A549 (cell line): ENCODE data around the gene POLR2E. TPM values are rescaled to one million over a fixed set of nuclear protein-coding genes. Genes with fewer than 3 reads are reported as not detected.
A peak's percentile ranks its signal among the peaks of the same experiment; 100 is the strongest.

ENCODE experiments used
- ATAC-seq, 2 experiments: fragments of 200-7000 bp in 1 of 2; fragments of >200 bp in 1 of 2; cut with Nextera tagmentation in 1 of 2; cut with Tn5 transposase in 1 of 2; 3 replicates each; pipeline versions ENCODE4 v1.8.0 to v1.9.1; 2018 to 2020; ENCODE audit warnings: mild to moderate bottlenecking in 1 of 2, moderate library complexity in 1 of 2
- CTCF ChIA-PET: fragments of 300-600 bp; sonication (Branson Sonifier 250); formaldehyde crosslinking; extraction: SDS; loops from one replicate; lab custom pipeline; 2021; ENCODE audit warnings: antibody characterized with exemption, inconsistent platforms; lab: Yijun Ruan, JAX
- POLR2A ChIA-PET: fragments of 350-600 bp; formaldehyde crosslinking; extraction: SDS; loops from one replicate; lab custom pipeline; 2021; ENCODE audit warnings: antibody characterized with exemption, inconsistent platforms; lab: Yijun Ruan, JAX
- DNase-seq, 2 experiments: peaks; one replicate each; pipeline versions ENCODE4 v3.0.0 to v3.0.0-alpha.2; 2011 to 2016; ENCODE audit warnings: low read depth in 1 of 2, low spot score in 1 of 2
- FAIRE-seq: peaks from 2 replicates; lab custom pipeline; 2011; peaks lifted over from hg19 to GRCh38; lab: Jason Lieb, UNC
- H3K27ac ChIP-seq, 2 experiments: fragments of >200 bp; sonication (Bioruptor Twin); formaldehyde crosslinking; 3 replicates each; pipeline ENCODE4 v1.5.1; 2016 to 2017
- H3K4me1 ChIP-seq: fragments of >200 bp; sonication (Bioruptor Twin); formaldehyde crosslinking; 3 replicates; pipeline ENCODE4 v1.6.1; 2016
- H3K4me2 ChIP-seq: fragments of >200 bp; sonication (Bioruptor Twin); formaldehyde crosslinking; 3 replicates; pipeline ENCODE4 v1.6.1; 2016
- H3K4me3 ChIP-seq: fragments of >200 bp; sonication (Bioruptor Twin); formaldehyde crosslinking; 3 replicates; pipeline ENCODE4 v1.5.1; 2016
- H3K9me3 ChIP-seq: fragments of >200 bp; sonication (Bioruptor Twin); formaldehyde crosslinking; 3 replicates; pipeline ENCODE4 v1.6.1; 2016
- HOXB5 ChIP-seq: fragments of 250-450 bp; sonication (Bioruptor Pico); IDR thresholded peaks from 2 replicates; pipeline ENCODE4 v1.5.0; 2020; ENCODE audit warnings: mild to moderate bottlenecking, moderate library complexity
- KDM5A ChIP-seq: fragments of 200-600 bp; sonication (generic); IDR thresholded peaks from 2 replicates; pipeline ENCODE4 v1.6.1; 2016; ENCODE audit warnings: antibody characterized with exemption, mild to moderate bottlenecking
- NPAS2 ChIP-seq: fragments of 250-450 bp; sonication (Bioruptor Pico); IDR thresholded peaks from 2 replicates; pipeline ENCODE4 v1.8.0; 2022; ENCODE audit warnings: mild to moderate bottlenecking, moderate library complexity, borderline replicate concordance
- POLR2A ChIP-seq: IDR thresholded peaks from 2 replicates; pipeline ENCODE4 v1.6.1; 2012; ENCODE audit warnings: mild to moderate bottlenecking, low read length
- POLR2AphosphoS2 ChIP-seq: conservative IDR thresholded peaks from 2 replicates; pipeline ENCODE4 v1.6.1; 2012; ENCODE audit warnings: low read length, improper control_type of control experiment, inconsistent platforms
- RCOR1 ChIP-seq: fragments of 150-350 bp; IDR thresholded peaks from 2 replicates; pipeline ENCODE4 v1.6.1; 2014; ENCODE audit warnings: antibody characterized with exemption, low read length, low read depth
- RNF2 ChIP-seq: fragments of 200-600 bp; sonication (generic); IDR thresholded peaks from 2 replicates; pipeline ENCODE4 v1.6.1; 2016; ENCODE audit warnings: low read depth, mild to moderate bottlenecking, antibody characterized with exemption, moderate library complexity, borderline replicate concordance
- WGBS: methylation state at CpG from one replicate; pipeline ENCODE4 v1.1.6; 2017; ENCODE audit errors: missing lambda C conversion rate; 5-methylcytosine and 5-hydroxymethylcytosine counted together
- polyA plus RNA-seq, 4 experiments: library from polyadenylated mRNA; depleted of rRNA in 3 of 4; stranded (reverse); fragments of >200 nt; fragmentation: RNase III in 1 of 4; extraction: RNeasy Plus Mini Kit Qiagen cat#74134 plus additional on column Dnase treatment in 1 of 4; gene quantifications; 2 replicates in 3 of 4; 3 replicates in 1 of 4; pipeline ENCODE4 v1.2.3, GENCODE V29; 2011 to 2017
- TF ChIP-seq, protein P1 (sequence below): IDR thresholded peaks from 2 replicates; pipeline ENCODE4 v1.6.1; 2012; ENCODE audit warnings: low read depth, borderline replicate concordance
- TF ChIP-seq, protein P2 (sequence below): fragments of 450-650 bp; IDR thresholded peaks from 2 replicates; pipeline ENCODE4 v1.6.1; 2014; ENCODE audit warnings: antibody characterized with exemption
- TF ChIP-seq, protein P3 (sequence below): fragments of 200-600 bp; sonication (generic); IDR thresholded peaks from 2 replicates; pipeline ENCODE4 v1.6.1; 2016; ENCODE audit warnings: antibody characterized with exemption, mild to moderate bottlenecking, moderate library complexity

POLR2E gene
- polyA plus RNA-seq, 2 of the 4 experiments (the other 2 are of a cell fraction) = 99.6 to 172 TPM

DNA sequence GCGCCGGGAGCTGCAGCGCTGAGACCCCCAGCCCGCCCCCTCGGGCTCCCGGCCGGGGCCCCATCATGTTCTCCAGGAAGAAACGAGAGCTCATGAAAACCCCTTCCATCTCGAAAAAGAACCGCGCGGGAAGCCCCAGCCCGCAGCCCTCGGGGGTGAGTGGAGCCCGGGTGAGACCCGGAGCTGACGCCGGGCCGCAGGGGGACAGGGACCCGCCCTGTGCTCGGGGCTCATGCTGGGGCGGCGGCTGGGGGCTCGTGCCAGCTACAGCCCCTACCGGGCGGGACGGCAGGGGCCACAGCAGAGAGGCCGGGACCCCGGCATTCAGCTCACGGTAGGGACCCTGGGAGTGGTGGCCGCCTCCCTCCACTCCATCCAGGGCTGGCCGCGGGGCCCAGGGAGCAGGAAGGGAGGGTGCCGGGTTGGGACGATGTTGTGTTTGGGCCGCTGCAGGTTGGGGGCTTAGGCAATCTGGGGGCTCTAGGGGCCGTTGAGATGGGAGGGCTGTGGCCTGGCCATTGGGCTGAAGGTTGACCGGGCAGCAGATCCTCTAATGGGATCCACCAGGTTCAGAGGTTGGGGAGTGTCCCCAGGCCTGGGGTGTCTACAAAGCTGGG is 27.7 kb downstream of the POLR2E start:
- Histone ChIP-seq H3K4me1 (peaks cover 33% of the 10 kb centered on the region), H3K9me3 (no peaks in the 10 kb centered on the region), H3K27ac (peak overlapping the region; percentile 48 to 89; a peak in 5 of 6 replicates), H3K4me3 (peak overlapping the region; percentile 40), H3K4me2 (peak overlapping the region; percentile 93)
- ChIA-PET CTCF (interaction anchor here (1.0 to 1.9 kb wide), 5 partner anchors 12 to 177 kb away, joined by 3 to 6 read pairs (median 5); no protein-coding TSS in a partner anchor), POLR2A (no interaction called here)
- 7% methylated on average over 3 of the region's 38 CpGs for WGBS
- TF ChIP-seq POLR2AphosphoS2 (no peak), RNF2 (peak; percentile 46; the same call in 1 of the 2 replicates)
- TF ChIP-seq, protein P1, sequence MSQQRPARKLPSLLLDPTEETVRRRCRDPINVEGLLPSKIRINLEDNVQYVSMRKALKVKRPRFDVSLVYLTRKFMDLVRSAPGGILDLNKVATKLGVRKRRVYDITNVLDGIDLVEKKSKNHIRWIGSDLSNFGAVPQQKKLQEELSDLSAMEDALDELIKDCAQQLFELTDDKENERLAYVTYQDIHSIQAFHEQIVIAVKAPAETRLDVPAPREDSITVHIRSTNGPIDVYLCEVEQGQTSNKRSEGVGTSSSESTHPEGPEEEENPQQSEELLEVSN = 0 out of 2 replicates have a peak, but pooled peaks have one; percentile 11
- DNase-seq (no peak), FAIRE-seq (no peak), ATAC-seq (peak in 1 of 2 experiments; percentile 5; a peak in 2 of 6 replicates)

DNA sequence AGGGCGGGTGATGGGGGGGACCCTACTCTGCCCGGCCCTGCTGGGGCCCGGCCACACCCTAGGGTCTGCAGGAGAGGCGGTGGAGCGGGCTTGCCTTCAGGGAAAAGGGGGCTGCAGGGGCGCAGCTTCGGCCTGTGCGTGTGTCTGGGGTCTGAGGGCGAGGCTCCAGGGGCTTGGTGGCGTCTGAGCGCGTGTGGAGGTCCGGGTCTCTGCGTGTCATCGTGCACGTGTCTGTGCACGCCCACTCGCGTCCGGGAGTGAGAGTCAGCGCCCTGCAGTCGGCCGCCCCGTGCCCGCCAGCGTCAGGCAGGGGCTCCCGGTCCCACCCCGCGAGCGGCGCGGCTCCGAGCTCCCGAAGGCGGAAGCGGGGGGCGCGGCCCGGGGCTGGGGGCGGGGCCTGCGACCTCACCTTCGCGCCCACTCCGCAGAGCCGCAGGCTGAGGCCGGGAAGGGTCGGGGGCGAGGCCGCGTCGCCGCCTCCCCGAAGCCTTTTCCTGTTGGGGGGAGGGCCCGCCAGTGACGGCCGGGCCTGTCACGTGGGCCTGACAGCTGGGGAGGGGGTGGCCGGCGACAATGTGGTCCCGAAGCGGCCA is 28.3 kb downstream of the POLR2E start, which contains the start of gene ARHGAP45:
ARHGAP45 (plus strand) TSS at position 420 of the 593 bp plus-strand sequence. CDS start 239 bp downstream, outside the sequence.
- peak in 1 of 2 experiments; percentile 5; a peak in 1 of 6 replicates for ATAC-seq
- POLR2A ChIA-PET = no interaction called here
- peak within 1 kb of the TSS; percentile 48 to 89; a peak in 5 of 6 replicates for H3K27ac ChIP-seq
- no peak for DNase-seq
- H3K4me1 ChIP-seq = peaks cover 33% of the 10 kb centered on the region
- H3K9me3 ChIP-seq = no peaks in the 10 kb centered on the region
- CTCF ChIA-PET = interaction anchor here (1.0 to 2.7 kb wide), 8 partner anchors 10 to 177 kb away, joined by 3 to 18 read pairs (median 5); no protein-coding TSS in a partner anchor
- no peak for FAIRE-seq
- TF ChIP-seq HOXB5 = no peak
- no peak for TF ChIP-seq NPAS2 (CRISPR knock-in tag)
- TF ChIP-seq, protein P2, sequence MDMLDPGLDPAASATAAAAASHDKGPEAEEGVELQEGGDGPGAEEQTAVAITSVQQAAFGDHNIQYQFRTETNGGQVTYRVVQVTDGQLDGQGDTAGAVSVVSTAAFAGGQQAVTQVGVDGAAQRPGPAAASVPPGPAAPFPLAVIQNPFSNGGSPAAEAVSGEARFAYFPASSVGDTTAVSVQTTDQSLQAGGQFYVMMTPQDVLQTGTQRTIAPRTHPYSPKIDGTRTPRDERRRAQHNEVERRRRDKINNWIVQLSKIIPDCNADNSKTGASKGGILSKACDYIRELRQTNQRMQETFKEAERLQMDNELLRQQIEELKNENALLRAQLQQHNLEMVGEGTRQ = peak; percentile 39; the same call in 1 of the 2 replicates
- TF ChIP-seq, protein P3, sequence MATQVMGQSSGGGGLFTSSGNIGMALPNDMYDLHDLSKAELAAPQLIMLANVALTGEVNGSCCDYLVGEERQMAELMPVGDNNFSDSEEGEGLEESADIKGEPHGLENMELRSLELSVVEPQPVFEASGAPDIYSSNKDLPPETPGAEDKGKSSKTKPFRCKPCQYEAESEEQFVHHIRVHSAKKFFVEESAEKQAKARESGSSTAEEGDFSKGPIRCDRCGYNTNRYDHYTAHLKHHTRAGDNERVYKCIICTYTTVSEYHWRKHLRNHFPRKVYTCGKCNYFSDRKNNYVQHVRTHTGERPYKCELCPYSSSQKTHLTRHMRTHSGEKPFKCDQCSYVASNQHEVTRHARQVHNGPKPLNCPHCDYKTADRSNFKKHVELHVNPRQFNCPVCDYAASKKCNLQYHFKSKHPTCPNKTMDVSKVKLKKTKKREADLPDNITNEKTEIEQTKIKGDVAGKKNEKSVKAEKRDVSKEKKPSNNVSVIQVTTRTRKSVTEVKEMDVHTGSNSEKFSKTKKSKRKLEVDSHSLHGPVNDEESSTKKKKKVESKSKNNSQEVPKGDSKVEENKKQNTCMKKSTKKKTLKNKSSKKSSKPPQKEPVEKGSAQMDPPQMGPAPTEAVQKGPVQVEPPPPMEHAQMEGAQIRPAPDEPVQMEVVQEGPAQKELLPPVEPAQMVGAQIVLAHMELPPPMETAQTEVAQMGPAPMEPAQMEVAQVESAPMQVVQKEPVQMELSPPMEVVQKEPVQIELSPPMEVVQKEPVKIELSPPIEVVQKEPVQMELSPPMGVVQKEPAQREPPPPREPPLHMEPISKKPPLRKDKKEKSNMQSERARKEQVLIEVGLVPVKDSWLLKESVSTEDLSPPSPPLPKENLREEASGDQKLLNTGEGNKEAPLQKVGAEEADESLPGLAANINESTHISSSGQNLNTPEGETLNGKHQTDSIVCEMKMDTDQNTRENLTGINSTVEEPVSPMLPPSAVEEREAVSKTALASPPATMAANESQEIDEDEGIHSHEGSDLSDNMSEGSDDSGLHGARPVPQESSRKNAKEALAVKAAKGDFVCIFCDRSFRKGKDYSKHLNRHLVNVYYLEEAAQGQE = no peak
- H3K4me2 ChIP-seq = peak within 1 kb of the TSS; percentile 93
- peak within 1 kb of the TSS; percentile 40 for H3K4me3 ChIP-seq
- WGBS = 9% methylated on average over 7 of the region's 61 CpGs

DNA sequence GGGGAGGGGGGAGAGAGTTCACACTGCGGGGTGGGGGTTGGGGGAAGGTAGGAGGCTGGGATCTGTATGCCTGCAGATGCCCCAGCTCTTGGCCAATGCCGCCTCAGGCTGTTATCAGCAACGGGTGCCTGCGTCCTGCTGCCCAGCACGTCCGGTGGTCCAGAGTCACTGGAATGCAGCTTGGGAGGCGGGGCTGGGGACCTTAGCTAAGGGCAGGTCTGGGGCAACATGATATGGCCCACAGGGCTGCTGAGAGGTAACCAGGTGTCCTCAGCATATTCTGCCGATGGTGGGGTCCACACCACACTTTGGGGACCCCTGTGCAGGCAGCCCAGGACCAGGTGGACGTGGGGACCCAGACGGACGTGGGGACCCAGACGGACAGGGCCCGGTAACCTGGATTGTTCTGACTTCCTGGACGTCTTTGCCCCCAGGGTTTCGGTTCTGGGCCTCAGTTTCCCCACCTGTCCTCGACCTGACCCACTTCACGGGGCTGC is 28.9 kb downstream of the POLR2E start:
- TF ChIP-seq RCOR1 = no peak
- no peak for TF ChIP-seq KDM5A
- TF ChIP-seq POLR2A = no peak
- H3K27ac ChIP-seq = peak overlapping the region; percentile 48 to 89; a peak in 5 of 6 replicates
- peaks cover 33% of the 10 kb centered on the region for H3K4me1 ChIP-seq
- 42% methylated on average over 2 of the region's 17 CpGs for WGBS
- ChIA-PET CTCF (interaction anchor here (0.9 to 2.7 kb wide), 6 partner anchors 10 to 178 kb away, joined by 3 to 18 read pairs (median 5); no protein-coding TSS in a partner anchor), POLR2A (no interaction called here)
- H3K9me3 ChIP-seq = no peaks in the 10 kb centered on the region
- H3K4me2 ChIP-seq = peak overlapping the region; percentile 93
- peak overlapping the region; percentile 40; the same call in 2 of the 3 replicates for H3K4me3 ChIP-seq
- ATAC-seq = no peak
- DNase-seq = no peak
- no peak for FAIRE-seq
